GF-D8 (cell line): Measurements from ENCODE around the gene DGKQ.
"Not testable (repeated sequence)": the region's sequence is repeated elsewhere in the genome, so short reads cannot be mapped to it uniquely, and the experiment has no call there.

ENCODE experiments used
- DNase-seq: peaks from one replicate; lab custom pipeline; 2025; lab: John Stamatoyannopoulos, UW

Gene DGKQ

GRCh38 chr4:1010395-1011021 lies 37.1 kb upstream of the DGKQ start:
- DNase-seq: peak; percentile 75

- peak; percentile 8 for DNase-seq
Measured at GRCh38 chr4:1009542-1010394, 36.4 kb upstream of the DGKQ start.

- DNase-seq: no peak
Measured at GRCh38 chr4:1008840-1009541, 35.6 kb upstream of the DGKQ start.

- DNase-seq: no peak
Measured at GRCh38 chr4:1006856-1007255, 33.5 kb upstream of the DGKQ start.

- no peak for DNase-seq
Measured at GRCh38 chr4:1004557-1005485, 31.5 kb upstream of the DGKQ start.

GRCh38 chr4:1004071-1004418 lies 30.7 kb upstream of the DGKQ start:
- DNase-seq: no peak

GRCh38 chr4:1003271-1004070 lies 30.1 kb upstream of the DGKQ start:
- DNase-seq: no peak

GRCh38 chr4:1002631-1003251 lies 29.4 kb upstream of the DGKQ start:
- DNase-seq: no peak

GRCh38 chr4:1002131-1002630 lies 28.8 kb upstream of the DGKQ start:
- DNase-seq: no peak

- no peak for DNase-seq
Measured at GRCh38 chr4:1001561-1002130, 28.3 kb upstream of the DGKQ start.

- DNase-seq: no peak
Measured at GRCh38 chr4:1000686-1001260, 27.4 kb upstream of the DGKQ start.

- DNase-seq: no peak
Measured at GRCh38 chr4:999882-1000425, 26.6 kb upstream of the DGKQ start.

- DNase-seq: not testable (repeated sequence)
Measured at GRCh38 chr4:999240-999863, 26.0 kb upstream of the DGKQ start.

GRCh38 chr4:998096-998691 lies 24.8 kb upstream of the DGKQ start:
- no peak for DNase-seq

GRCh38 chr4:997375-998071 lies 24.2 kb upstream of the DGKQ start:
- no peak for DNase-seq

- DNase-seq: no peak
Measured at GRCh38 chr4:996997-997374, 23.6 kb upstream of the DGKQ start.

- no peak for DNase-seq
Measured at GRCh38 chr4:996030-996996, 22.9 kb upstream of the DGKQ start.
